Measurements from ENCODE around the gene OAF. TPM values are rescaled to one million over a fixed set of nuclear protein-coding genes. Genes with fewer than 3 reads are reported as not detected.

OAF gene
- total and polyA plus RNA-seq, 9 of the 15 experiments (the other 6 are each of a cell fraction or from before 2014, with no cell fraction given) = 1.1 to 21.6 (median 7.5) TPM

DNA sequence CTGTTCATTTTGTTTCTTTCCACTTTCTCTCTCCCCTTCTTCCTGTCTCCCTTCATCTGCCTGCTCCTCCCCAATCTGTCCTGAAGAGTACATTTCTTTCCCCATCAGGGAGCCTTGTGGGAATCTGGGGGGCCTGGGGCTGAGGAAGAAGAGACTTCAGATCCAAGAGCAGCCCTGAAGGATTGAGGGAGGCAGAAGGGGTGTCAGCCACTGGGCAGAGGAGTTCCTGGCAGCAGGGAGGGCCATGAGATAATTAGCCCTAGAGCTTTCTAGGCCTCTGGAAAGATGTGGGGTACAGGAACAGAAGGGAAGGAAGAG lies 24.4 kb upstream of the OAF start:
- BruUV-seq (replicated peaks) = no TSS peak
- DNase-seq (ENCODE audit: extremely low read depth in 1 of 4, low spot score in 3 of 4) = no peak

More for the DNA sequence above, 24.4 kb upstream of the OAF start:
- H3K4me2 ChIP-seq (ENCODE audit: insufficient read depth, low read length) = no peak overlapping the region
- H3K27me3 ChIP-seq (ENCODE audit: control insufficient read depth in 2 of 2, insufficient read depth in 2 of 2, low read length in 2 of 2) = peaks cover 24 to 88% of the 10 kb centered on the region in 2 experiments
- no peaks in the 10 kb centered on the region for H3K36me3 ChIP-seq (ENCODE audit: control insufficient read depth, insufficient read depth, low read length)
- H3K79me2 ChIP-seq (ENCODE audit: control insufficient read depth, insufficient read depth, low read length) = no peaks in the 10 kb centered on the region
- H3K9ac ChIP-seq (ENCODE audit: insufficient read depth in 1 of 2, low read depth in 2 of 2, low read length in 2 of 2) = no peak overlapping the region
- H2AFZ ChIP-seq (ENCODE audit: low read depth, low read length) = no peak overlapping the region
- ChIA-PET POLR2A (interaction anchor here (0.5 to 1.4 kb wide), 2 partner anchors 28 to 30 kb away, joined by 3 to 4 read pairs; no protein-coding TSS in a partner anchor), CTCF (ENCODE audit: low intra/inter-chr PET ratio) (no interaction called here)
- H3K27ac ChIP-seq (ENCODE audit: extremely low read depth, low read depth, low read length) = no peak overlapping the region
- peaks cover 4% of the 10 kb centered on the region; the same call in 1 of the 2 replicates for H4K20me1 ChIP-seq (replicated peaks; ENCODE audit: control insufficient read depth, insufficient read depth, low read length)
- ATAC-seq (no peak), FAIRE-seq (no peak)
- intact Hi-C loops (cut with micrococcal nuclease) (no loop called here), in situ Hi-C loops (cut with MboI) (no loop called here)
- no peak overlapping the region for H3K4me3 ChIP-seq
- no peaks in the 10 kb centered on the region for H3K9me3 ChIP-seq (replicated peaks; ENCODE audit: control insufficient read depth, insufficient read depth, low read depth, low read length)
- TF ChIP-seq SIRT6 (IDR thresholded peaks at IDR 0.05; ENCODE audit: low read depth, low read length) (no peak), POLR3G (IDR thresholded peaks at IDR 0.05; ENCODE audit: extremely low read depth, insufficient read length, insufficient replicate concordance) (no peak), ZNF174 (CRISPR knock-in tag; IDR thresholded peaks at IDR 0.05) (no peak), MXI1 (IDR thresholded peaks at IDR 0.05; ENCODE audit: low read depth, low read length) (no peak), NFE2L1 (tag; IDR thresholded peaks at IDR 0.05; ENCODE audit: borderline replicate concordance, low read depth) (no peak), PHF20 (IDR thresholded peaks at IDR 0.05; ENCODE audit: partially characterized antibody) (no peak), TOE1 (IDR thresholded peaks at IDR 0.05; ENCODE audit: borderline replicate concordance) (no peak), TOE1 (CRISPR knock-in tag; IDR thresholded peaks at IDR 0.05; ENCODE audit: borderline replicate concordance, low read depth) (no peak), FOXA1 (IDR thresholded peaks at IDR 0.05; ENCODE audit: borderline replicate concordance) (no peak), RBM15 (IDR thresholded peaks at IDR 0.05; ENCODE audit: insufficient read depth, low read length) (no peak), CBX8 (IDR thresholded peaks at IDR 0.05; ENCODE audit: borderline replicate concordance, extremely low read depth, low read depth, low read length, poor library complexity, severe bottlenecking) (no peak), MTA2 (IDR thresholded peaks at IDR 0.05; ENCODE audit: low read depth) (no peak), ZNF140 (CRISPR knock-in tag; IDR thresholded peaks at IDR 0.05) (no peak), PPARD (CRISPR knock-in tag; IDR thresholded peaks at IDR 0.05) (no peak), NFXL1 (CRISPR knock-in tag; IDR thresholded peaks at IDR 0.05) (no peak), FOS (IDR thresholded peaks at IDR 0.05; ENCODE audit: extremely low read depth, insufficient read length) (no peak), CEBPB (tag; IDR thresholded peaks at IDR 0.05) (no peak)
- TF ChIP-seq, protein P1, sequence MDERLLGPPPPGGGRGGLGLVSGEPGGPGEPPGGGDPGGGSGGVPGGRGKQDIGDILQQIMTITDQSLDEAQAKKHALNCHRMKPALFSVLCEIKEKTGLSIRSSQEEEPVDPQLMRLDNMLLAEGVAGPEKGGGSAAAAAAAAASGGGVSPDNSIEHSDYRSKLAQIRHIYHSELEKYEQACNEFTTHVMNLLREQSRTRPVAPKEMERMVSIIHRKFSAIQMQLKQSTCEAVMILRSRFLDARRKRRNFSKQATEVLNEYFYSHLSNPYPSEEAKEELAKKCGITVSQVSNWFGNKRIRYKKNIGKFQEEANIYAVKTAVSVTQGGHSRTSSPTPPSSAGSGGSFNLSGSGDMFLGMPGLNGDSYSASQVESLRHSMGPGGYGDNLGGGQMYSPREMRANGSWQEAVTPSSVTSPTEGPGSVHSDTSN (CRISPR knock-in tag; IDR thresholded peaks at IDR 0.05; ENCODE audit: low read depth) = no peak
- TF ChIP-seq, protein P1 (tag; conservative IDR thresholded peaks at IDR 0.05; ENCODE audit: low read depth) = no peak
- TF ChIP-seq, protein P2, sequence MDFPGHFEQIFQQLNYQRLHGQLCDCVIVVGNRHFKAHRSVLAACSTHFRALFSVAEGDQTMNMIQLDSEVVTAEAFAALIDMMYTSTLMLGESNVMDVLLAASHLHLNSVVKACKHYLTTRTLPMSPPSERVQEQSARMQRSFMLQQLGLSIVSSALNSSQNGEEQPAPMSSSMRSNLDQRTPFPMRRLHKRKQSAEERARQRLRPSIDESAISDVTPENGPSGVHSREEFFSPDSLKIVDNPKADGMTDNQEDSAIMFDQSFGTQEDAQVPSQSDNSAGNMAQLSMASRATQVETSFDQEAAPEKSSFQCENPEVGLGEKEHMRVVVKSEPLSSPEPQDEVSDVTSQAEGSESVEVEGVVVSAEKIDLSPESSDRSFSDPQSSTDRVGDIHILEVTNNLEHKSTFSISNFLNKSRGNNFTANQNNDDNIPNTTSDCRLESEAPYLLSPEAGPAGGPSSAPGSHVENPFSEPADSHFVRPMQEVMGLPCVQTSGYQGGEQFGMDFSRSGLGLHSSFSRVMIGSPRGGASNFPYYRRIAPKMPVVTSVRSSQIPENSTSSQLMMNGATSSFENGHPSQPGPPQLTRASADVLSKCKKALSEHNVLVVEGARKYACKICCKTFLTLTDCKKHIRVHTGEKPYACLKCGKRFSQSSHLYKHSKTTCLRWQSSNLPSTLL (IDR thresholded peaks at IDR 0.05) = no peak
- no peaks in the 10 kb centered on the region; a peak in 1 of 5 replicates for H3K4me1 ChIP-seq (replicated peaks in 1 of 2; ENCODE audit: control insufficient read depth in 2 of 2, insufficient read depth in 2 of 2, low read length in 2 of 2)
- H3K9me1 ChIP-seq (ENCODE audit: control insufficient read depth, insufficient read depth, low read length) = no peaks in the 10 kb centered on the region

Measured in K562 (cell line).